Panc1 (cell line): ENCODE data around the gene NDUFV2. TPM values are rescaled to one million over a fixed set of nuclear protein-coding genes. Genes with fewer than 3 reads are reported as not detected.

Experiments
- ATAC-seq: fragments of 200-7000 bp; cut with Tn5 transposase; 2 replicates; pipeline ENCODE4 v1.9.1; 2020; ENCODE audit warnings: mild to moderate bottlenecking, moderate library complexity
- BruUV-seq: library from RNA; stranded (reverse); fragments of 400-500 nt; replicated peaks from 2 replicates; lab custom pipeline; 2021; lab: Mats Ljungman, UMichigan
- CTCF ChIA-PET: fragments of 300-600 bp; sonication (Branson Sonifier 250); formaldehyde crosslinking; loops from one replicate; lab custom pipeline; 2022; ENCODE audit warnings: antibody characterized with exemption; lab: Charles Lee
- POLR2A ChIA-PET: fragments of 300-600 bp; sonication (Branson Sonifier 250); formaldehyde crosslinking; loops from one replicate; lab custom pipeline; 2022; ENCODE audit warnings: antibody characterized with exemption; lab: Charles Lee
- DNase-seq: peaks from one replicate; pipeline ENCODE4 v3.0.0-alpha.2; 2010; ENCODE audit warnings: low read depth, low spot score
- H3K27ac ChIP-seq: 2 replicates; pipeline ENCODE4 v1.5.1; 2011; ENCODE audit warnings: mild to moderate bottlenecking, low read length, inconsistent platforms
- H3K27me3 ChIP-seq: fragments of 200-500 bp; sonication (Bioruptor generic); 2 replicates; pipeline ENCODE4 v1.6.0; 2014; ENCODE audit warnings: low read length, inconsistent platforms; ENCODE audit not compliant: control insufficient read depth, insufficient read depth
- H3K36me3 ChIP-seq: fragments of 200-500 bp; sonication (Bioruptor generic); 2 replicates; pipeline ENCODE4 v1.5.1; 2014; ENCODE audit warnings: inconsistent platforms, mild to moderate bottlenecking, low read length, moderate library complexity; ENCODE audit not compliant: control insufficient read depth, insufficient read depth
- H3K4me1 ChIP-seq: 2 replicates; pipeline ENCODE4 v1.5.1; 2011; ENCODE audit warnings: inconsistent platforms, mild to moderate bottlenecking, low read length, moderate library complexity; ENCODE audit not compliant: control insufficient read depth, insufficient read depth
- H3K4me3 ChIP-seq, 2 experiments: 2 replicates each; pipeline ENCODE4 v1.5.1; 2011 to 2012; ENCODE audit warnings: low read depth in 2 of 2, low read length in 2 of 2, mild to moderate bottlenecking in 2 of 2, inconsistent platforms in 1 of 2, moderate library complexity in 1 of 2
- H3K9me3 ChIP-seq: fragments of 200-500 bp; sonication (Bioruptor generic); 2 replicates; pipeline ENCODE4 v1.5.1; 2014; ENCODE audit warnings: low read depth, mild to moderate bottlenecking, inconsistent platforms, low read length, moderate library complexity; ENCODE audit not compliant: control insufficient read depth, insufficient read depth
- CTCF ChIP-seq: fragments of 450-650 bp; IDR thresholded peaks from 2 replicates; pipeline ENCODE4 v1.5.1; 2017; ENCODE audit warnings: mild to moderate bottlenecking
- POLR2AphosphoS5 ChIP-seq: IDR thresholded peaks from 2 replicates; pipeline ENCODE4 v1.6.1; 2012; ENCODE audit warnings: mild to moderate bottlenecking, low read depth, low read length, moderate library complexity
- SIN3A ChIP-seq: IDR thresholded peaks from 2 replicates; pipeline ENCODE4 v1.6.1; 2012; ENCODE audit warnings: low read depth, mild to moderate bottlenecking, low read length, moderate library complexity, borderline replicate concordance; ENCODE audit not compliant: insufficient read depth
- TCF7L2 ChIP-seq: IDR thresholded peaks from 2 replicates; pipeline ENCODE4 v1.6.1; 2011; ENCODE audit warnings: mild to moderate bottlenecking, low read depth, low read length, inconsistent platforms
- in situ Hi-C: cut with HindIII; loops from 2 replicates; pipeline ENCODE4 v1.10.0; 2016; ENCODE audit warnings: low sequenced_read_pairs, low pct_unique_long_range_greater_than_20kb
- intact Hi-C: fragments of 100-400 bp; cut with micrococcal nuclease; formaldehyde crosslinking; loops from one replicate; pipeline ENCODE4 v1.10.0; 2022; ENCODE audit not compliant: unreplicated experiment
- total RNA-seq: library from RNA; stranded (reverse); gene quantifications from one replicate; pipeline ENCODE4 v1.2.1, GENCODE V29; 2021; ENCODE audit not compliant: unreplicated experiment
- TF ChIP-seq, protein P1 (sequence below), 2 experiments: IDR thresholded peaks; 2 replicates each; pipeline ENCODE4 v1.6.1; 2011 to 2012; ENCODE audit warnings: low read depth in 2 of 2, control low read depth in 1 of 2, low read length in 1 of 2, mild to moderate bottlenecking in 1 of 2, moderate library complexity in 1 of 2; ENCODE audit not compliant: insufficient read depth in 1 of 2

Gene NDUFV2
- total RNA-seq, 1 experiment from 2014 or later: 157 TPM

DNA sequence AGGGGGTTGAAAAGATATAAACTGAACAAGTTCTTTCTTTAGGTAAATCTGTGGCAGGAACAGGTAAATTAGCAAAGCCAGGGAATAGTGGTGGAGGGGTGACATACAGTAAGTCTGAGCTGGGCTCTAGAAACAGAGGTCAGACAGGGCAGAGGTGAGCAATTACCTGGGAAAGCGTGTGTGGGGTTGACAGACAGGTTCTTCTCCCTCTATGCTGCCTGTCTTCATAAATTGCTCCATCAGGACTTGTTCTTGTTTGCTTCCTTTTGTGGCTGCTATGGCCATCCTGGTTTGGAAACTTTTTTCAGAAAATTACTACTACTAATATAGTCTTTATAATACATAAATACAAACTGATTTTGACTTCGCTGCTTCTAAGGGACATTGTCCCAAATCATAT lies 30.7 kb downstream of the NDUFV2 start:
- POLR2A ChIA-PET: no interaction called here
- CTCF ChIA-PET: no interaction called here
- no TSS peak for BruUV-seq
- peaks cover 14% of the 10 kb centered on the region; the same call in 1 of the 2 replicates for H3K4me1 ChIP-seq
- in situ Hi-C loops: no loop called here
- TF ChIP-seq SIN3A (no peak), TCF7L2 (no peak), CTCF (no peak), POLR2AphosphoS5 (no peak)
- TF ChIP-seq, protein P1, sequence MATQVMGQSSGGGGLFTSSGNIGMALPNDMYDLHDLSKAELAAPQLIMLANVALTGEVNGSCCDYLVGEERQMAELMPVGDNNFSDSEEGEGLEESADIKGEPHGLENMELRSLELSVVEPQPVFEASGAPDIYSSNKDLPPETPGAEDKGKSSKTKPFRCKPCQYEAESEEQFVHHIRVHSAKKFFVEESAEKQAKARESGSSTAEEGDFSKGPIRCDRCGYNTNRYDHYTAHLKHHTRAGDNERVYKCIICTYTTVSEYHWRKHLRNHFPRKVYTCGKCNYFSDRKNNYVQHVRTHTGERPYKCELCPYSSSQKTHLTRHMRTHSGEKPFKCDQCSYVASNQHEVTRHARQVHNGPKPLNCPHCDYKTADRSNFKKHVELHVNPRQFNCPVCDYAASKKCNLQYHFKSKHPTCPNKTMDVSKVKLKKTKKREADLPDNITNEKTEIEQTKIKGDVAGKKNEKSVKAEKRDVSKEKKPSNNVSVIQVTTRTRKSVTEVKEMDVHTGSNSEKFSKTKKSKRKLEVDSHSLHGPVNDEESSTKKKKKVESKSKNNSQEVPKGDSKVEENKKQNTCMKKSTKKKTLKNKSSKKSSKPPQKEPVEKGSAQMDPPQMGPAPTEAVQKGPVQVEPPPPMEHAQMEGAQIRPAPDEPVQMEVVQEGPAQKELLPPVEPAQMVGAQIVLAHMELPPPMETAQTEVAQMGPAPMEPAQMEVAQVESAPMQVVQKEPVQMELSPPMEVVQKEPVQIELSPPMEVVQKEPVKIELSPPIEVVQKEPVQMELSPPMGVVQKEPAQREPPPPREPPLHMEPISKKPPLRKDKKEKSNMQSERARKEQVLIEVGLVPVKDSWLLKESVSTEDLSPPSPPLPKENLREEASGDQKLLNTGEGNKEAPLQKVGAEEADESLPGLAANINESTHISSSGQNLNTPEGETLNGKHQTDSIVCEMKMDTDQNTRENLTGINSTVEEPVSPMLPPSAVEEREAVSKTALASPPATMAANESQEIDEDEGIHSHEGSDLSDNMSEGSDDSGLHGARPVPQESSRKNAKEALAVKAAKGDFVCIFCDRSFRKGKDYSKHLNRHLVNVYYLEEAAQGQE (IDR thresholded peaks at IDR 0.05; ENCODE audit: insufficient read depth in 1 of 2, low read depth in 2 of 2, low read length in 1 of 2): no peak
- H3K27ac ChIP-seq: 0 out of 2 replicates have a peak overlapping the region, but pooled peaks have one; percentile 29
- no peaks in the 10 kb centered on the region for H3K9me3 ChIP-seq
- H3K4me3 ChIP-seq: no peak overlapping the region
- intact Hi-C loops: no loop called here
- H3K27me3 ChIP-seq: no peaks in the 10 kb centered on the region
- ATAC-seq: no peak
- DNase-seq: no peak
- H3K36me3 ChIP-seq: peaks cover 20% of the 10 kb centered on the region

DNA sequence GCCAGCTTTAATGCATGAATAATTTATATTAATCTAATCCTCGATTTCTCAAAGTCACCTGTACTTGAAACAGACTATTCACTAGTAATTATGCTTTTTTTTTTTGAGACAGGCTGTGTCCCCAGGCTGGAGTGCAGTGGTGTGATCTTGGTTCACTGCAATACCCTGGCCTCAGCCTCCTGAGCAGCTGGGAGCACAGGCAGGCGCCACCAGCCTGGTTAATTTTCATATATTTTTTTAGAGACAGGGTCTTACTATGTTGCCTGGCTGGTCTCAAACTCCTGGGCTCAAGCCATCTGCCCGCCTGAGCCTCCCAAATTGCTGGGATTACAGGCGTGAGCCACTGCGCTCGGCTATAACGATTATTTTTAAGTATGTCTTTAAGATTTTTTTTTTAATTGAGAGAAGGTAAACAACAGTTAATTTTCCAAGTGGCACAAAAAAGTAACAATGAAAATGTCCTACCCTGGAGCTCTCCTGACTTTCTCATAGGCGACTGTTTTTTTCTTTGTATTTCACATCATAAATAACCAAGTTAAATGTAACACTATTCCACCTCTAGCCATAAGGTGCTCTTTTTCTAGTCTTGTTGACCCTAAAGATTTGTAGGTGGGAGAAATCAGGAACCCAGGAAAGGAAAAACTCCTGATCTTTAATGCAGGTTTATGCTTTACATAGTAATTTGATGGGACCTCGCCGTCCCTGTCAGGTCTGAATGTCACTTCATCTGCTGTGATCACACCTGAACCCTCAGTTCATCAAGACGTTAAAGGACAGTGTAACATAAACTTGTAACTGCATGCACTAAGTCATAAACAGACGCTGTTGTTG lies 32.8 kb downstream of the NDUFV2 start:
- intact Hi-C loops: no loop called here
- peak overlapping the region; percentile 74 for H3K27ac ChIP-seq
- peaks cover 11% of the 10 kb centered on the region for H3K36me3 ChIP-seq
- in situ Hi-C loops: no loop called here
- no peaks in the 10 kb centered on the region for H3K9me3 ChIP-seq
- CTCF ChIA-PET: no interaction called here
- no peaks in the 10 kb centered on the region for H3K27me3 ChIP-seq
- peaks cover 29% of the 10 kb centered on the region; the same call in 1 of the 2 replicates for H3K4me1 ChIP-seq
- ATAC-seq: no peak
- H3K4me3 ChIP-seq: peak overlapping the region; percentile 66 to 79
- POLR2A ChIA-PET: no interaction called here
- TF ChIP-seq POLR2AphosphoS5: no peak; the same call in 1 of the 2 replicates
- TF ChIP-seq TCF7L2: no peak
- no peak for TF ChIP-seq SIN3A
- TF ChIP-seq, protein P1 (IDR thresholded peaks at IDR 0.05; ENCODE audit: insufficient read depth in 1 of 2, low read depth in 2 of 2, low read length in 1 of 2): no peak
- TF ChIP-seq CTCF: no peak
- TSS peak; percentile 49 for BruUV-seq
- DNase-seq: no peak
